GM12801 (cell line): ENCODE data around the gene ITFG2.

ENCODE experiments used
- TF ChIP-seq, protein P1 (sequence below): IDR thresholded peaks from one replicate; pipeline ENCODE4 v1.5.1; 2011; ENCODE audit warnings: control low read depth; ENCODE audit not compliant: insufficient read length; ENCODE audit errors: extremely low read depth

ITFG2 gene

DNA sequence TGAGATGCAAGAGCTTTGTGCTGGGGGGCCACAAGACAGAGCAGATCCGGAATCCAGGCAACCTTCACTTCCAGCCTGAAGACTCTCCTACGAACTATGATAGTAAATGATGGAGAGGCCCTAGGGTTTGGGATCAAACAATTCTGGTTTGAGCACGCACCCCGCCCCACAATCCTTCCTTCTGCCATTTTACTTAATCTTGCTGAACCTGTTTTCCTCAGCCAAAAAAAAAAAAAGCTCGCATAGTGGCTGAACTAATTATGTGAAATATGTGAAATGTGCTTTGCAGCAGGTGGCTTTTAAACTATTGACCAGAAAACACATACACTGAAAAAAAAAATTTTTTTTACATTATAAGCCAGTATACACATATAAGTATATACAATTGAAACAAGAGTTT is 667 bp upstream of the ITFG2 start:
- TF ChIP-seq, protein P1, sequence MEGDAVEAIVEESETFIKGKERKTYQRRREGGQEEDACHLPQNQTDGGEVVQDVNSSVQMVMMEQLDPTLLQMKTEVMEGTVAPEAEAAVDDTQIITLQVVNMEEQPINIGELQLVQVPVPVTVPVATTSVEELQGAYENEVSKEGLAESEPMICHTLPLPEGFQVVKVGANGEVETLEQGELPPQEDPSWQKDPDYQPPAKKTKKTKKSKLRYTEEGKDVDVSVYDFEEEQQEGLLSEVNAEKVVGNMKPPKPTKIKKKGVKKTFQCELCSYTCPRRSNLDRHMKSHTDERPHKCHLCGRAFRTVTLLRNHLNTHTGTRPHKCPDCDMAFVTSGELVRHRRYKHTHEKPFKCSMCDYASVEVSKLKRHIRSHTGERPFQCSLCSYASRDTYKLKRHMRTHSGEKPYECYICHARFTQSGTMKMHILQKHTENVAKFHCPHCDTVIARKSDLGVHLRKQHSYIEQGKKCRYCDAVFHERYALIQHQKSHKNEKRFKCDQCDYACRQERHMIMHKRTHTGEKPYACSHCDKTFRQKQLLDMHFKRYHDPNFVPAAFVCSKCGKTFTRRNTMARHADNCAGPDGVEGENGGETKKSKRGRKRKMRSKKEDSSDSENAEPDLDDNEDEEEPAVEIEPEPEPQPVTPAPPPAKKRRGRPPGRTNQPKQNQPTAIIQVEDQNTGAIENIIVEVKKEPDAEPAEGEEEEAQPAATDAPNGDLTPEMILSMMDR = no peak

DNA sequence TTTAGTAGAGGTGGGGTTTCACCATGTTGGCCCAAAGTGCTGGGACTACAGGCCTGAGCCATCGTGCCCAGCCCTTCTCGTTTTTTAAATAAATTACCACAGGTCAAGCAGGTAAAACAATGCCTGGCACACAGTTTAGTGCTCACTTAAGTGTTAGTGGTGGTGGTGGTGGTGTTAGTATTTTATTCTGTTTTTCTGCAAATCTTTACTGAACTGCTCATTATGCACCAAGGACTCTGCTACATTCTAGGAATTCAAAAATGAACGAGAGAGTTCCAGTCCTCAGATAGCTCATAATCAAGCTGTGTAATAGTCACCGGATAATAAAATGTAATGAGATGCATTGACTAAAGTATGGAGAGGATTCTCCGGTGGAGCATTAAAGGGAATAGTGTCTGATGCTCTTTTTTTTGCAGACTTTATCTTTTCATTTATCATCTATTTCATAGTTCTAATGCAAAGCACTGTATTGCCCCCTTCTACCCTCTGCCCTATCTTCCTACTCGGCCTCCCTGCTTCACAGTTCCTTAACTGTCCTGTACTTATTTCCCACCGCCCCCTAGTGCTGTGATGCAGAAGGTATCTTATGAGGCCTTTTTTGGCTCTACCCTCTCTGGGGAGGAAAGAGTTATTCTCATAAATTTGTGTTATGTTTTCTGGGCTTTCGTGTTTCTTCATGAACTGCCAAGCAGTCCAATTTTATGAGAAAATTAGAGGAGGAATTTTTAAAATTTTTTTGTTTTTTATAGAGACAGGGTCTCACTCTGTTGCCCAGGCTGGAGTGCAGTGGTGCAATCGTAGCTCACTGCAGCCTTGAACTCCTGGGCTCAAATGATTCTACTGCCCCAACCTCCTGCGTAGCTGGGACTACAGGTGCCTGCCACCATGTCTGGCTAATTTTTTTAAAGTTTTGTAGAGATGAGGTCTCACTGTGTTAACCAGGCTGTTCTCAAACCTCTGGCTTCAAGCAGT is 1.0 kb downstream of the ITFG2 start:
- TF ChIP-seq, protein P1 = no peak

DNA sequence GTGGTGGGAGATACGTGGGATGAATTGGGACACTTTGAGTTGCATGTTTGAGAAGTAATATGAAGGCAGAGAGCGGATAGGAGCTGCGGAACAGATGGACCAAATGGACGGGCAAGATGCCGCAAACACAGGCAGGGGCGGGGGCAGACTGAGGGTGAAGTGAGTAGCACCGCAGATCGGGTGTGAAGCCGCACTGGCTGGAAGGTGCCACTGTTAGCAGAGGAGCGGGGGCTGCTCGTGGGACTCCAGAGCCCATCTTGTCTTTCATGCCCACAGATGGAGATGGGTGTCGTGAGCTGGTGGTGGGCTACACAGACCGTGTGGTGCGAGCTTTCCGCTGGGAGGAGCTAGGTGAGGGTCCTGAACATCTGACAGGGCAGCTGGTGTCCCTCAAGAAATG is 7.3 kb downstream of the ITFG2 start:
- TF ChIP-seq, protein P1 = no peak

DNA sequence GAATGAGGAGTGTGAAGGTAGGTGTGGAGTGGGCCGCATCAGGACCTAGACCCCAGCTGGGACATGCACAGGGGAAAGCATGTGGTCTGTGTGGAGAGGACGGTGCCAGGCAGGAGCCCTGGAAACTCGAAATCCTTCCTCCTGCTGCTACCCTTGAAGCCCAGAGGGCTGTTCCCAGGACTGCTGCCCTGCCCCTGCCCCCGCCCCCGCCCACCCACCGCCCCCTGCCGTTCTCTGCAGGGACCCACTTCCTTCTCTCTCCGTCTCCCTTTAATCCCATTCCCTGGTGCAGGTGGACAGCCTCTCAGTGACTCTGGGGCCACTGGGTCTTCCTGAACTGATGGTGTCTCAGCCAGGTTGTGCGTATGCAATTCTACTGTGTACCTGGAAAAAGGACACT is 8.0 kb downstream of the ITFG2 start:
- TF ChIP-seq, protein P1 = no peak

DNA sequence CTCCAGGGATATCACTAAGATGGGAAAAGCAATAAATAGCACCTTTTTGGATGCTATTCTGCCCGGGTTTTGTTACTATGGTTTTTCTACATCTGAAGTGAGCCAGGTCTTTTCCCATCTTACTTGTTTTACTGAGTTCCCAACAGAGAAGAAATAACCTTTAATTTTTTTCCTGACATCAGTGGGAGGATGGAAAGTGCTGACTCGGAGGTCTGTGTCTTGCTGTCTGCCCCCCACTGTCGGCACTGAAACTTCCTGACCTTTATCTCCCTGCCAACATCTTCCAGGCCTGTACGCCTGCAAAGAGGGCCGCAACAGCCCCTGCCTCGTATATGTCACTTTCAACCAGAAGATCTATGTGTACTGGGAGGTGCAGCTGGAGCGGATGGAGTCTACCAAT is 11.0 kb downstream of the ITFG2 start:
- TF ChIP-seq, protein P1 = no peak

DNA sequence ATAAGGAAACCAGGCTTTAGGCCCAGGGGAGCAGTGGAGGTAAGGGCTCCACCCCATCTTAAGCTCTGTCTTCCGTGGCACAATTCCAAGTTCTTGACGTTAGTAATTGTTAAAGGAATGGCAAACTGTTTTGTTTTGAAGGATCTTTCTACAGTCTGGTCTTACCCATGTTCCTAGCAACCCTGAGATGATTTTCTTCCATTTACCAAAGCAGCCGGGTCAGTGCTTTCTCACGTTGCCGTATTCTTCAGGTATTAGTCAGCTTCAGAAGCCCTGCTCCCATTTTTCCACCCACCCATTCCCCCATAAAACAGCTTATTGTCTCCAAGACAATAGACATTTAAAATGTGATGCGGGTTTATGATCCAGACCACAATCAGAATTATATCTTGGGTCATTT is 12.1 kb downstream of the ITFG2 start:
- TF ChIP-seq, protein P1 = no peak

DNA sequence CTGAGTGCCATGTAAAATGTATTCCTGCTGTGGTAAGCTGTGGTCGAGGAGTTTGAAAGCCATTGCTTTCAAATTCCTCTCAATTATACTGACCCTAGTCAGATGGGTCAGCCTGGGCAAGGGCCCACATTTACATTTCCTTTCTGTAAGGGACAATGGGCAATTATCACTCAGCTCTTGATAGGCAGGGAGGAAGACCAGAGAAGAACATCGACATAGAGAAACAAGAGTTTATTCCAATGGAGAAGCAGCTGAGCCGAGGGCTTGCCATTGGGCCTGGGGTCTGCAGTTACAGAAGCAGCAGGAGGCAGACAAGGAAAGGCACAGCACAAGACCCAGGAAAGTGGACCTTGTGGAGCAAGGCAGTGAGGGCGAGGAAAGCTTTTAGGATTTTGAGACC is 12.7 kb downstream of the ITFG2 start:
- TF ChIP-seq, protein P1 = no peak
